CD4-positive, alpha-beta T cell treated with Interleukin-15 for 4 hours (primary cell): ENCODE data around the gene LCE4A.
"Not testable (repeated sequence)": the region's sequence is repeated elsewhere in the genome, so short reads cannot be mapped to it uniquely, and the experiment has no call there.

Source experiments
- DNase-seq: peaks from one replicate; pipeline ENCODE4 v3.0.0-alpha.2; 2020; ENCODE audit warnings: low spot score

Gene LCE4A, protein sequence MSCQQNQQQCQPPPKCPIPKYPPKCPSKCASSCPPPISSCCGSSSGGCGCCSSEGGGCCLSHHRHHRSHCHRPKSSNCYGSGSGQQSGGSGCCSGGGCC

GRCh38 chr1:152707860-152708259 lies at the start of gene LCE4A:
TSS of gene LCE4A (plus strand) at chr1:152708160. CDS start at chr1:152709076, 916 bp downstream.
- DNase-seq: no peak

DNA sequence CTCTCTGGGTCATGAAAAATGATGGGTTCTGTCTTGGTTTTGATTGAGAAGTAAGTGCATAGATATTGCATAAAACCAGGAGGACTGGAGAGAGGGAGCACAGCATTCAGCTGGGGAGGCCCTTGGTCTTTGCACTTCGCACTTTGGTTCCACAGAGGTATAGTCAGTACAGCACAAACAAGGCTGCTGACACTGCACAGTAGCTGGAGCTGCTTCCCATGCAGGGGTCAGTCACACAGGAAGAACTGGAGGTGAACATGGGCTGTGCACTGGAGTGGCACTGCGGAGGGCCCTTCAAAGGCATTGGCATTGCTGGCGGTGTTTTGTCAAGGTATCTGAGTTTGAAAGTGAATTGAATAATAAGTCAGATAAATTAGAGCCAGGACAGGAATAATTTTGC lies 49.3 kb upstream of the LCE4A start:
- DNase-seq: no peak

DNA sequence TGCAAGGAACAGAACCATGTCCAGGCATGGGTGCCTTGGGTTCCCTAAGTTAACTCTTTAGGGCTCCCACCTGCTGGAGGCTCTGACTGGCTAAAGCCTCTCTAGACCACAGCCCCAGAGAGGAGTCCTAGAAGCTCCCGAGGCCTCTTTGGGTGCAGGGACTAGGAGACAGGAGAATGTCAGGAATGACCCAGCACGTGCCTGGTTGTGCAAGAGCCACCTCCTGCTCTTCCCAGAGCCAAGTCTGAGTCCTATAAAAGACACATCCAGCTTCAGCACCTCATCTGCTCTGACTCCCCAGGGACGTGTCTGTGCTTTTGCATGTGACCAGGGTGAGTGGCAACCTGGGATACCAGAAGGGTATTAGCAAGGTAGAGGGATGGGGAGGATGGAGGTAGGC lies 44.9 kb upstream of the LCE4A start, which contains the start of gene LCE2D:
Gene LCE2D, plus strand, starts transcription at position 283 of the 400 bp plus-strand sequence. CDS start 726 bp downstream, outside the sequence.
- DNase-seq: no peak

GRCh38 chr1:152666171-152666570 lies 41.8 kb upstream of the LCE4A start:
- DNase-seq: not testable (repeated sequence)

GRCh38 chr1:152667648-152668047 lies 40.3 kb upstream of the LCE4A start:
- no peak for DNase-seq

- no peak for DNase-seq
These were observed 34.9 kb upstream of the LCE4A start for GRCh38 chr1:152673016-152673415.

- not testable (repeated sequence) for DNase-seq
These were observed 33.0 kb upstream of the LCE4A start, which contains the start of gene LCE2C for GRCh38 chr1:152674983-152675382. TSS of gene LCE2C (plus strand) at chr1:152675279. CDS start at chr1:152676016, 737 bp downstream.

- no peak for DNase-seq
These were observed 28.5 kb upstream of the LCE4A start for GRCh38 chr1:152679459-152679858.

DNA sequence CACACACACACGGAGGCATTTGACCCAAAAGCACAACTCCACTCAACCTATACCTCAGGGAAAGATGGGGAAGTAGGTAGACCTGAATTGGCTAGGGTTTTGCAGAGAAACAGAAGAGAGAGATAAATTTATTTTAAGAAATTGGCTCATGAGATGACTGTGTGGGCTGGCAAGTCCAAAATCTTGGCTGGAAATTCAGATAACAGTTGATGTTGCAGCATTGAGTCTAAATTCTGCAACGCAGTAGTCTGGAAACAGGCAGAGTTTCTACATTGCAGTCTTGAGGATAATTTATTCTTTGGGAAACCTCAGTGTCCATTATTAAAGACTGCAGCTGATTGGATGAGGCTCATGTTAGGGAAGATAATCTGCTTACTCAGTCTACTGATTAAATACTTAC lies 26.3 kb upstream of the LCE4A start:
- no peak for DNase-seq

DNA sequence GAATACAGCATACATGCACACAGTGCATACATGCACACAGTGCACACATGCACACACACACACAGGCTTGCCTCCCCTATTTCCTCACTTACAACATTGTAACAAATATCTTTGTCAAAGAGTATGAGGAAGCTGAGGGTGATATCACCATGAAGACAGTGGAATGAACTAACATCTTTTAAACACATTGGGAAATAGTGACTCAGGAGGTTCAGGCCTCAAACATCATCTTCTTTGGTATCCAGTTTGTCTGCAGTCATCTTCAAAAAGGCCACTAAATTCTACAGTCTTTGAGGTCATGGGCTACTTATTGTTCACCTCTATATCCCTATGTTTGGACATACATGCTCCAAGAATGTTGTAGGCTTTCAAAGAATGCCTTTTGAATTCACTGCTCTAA lies 24.1 kb upstream of the LCE4A start:
- DNase-seq: no peak

DNA sequence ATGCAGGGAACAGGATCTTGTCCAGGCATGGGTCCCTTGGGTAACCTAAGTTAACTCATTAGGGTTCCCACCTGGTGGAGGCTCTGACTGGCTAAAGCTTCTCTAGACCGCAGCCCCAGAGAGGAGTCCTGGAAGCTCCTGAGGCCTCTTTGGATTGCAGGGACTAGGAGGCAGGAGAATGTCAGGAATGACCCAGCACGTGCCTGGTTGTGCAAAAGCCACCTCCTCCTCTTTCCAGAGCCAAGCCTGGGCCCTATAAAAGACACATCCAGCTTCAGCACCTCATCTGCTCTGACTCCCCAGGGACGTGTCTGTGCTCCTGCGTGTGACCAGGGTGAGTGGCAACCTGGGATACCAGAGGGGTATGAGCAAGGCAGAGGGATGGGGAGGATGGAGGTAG lies 22.1 kb upstream of the LCE4A start, which contains the start of gene LCE2B:
Gene LCE2B, plus strand, starts transcription at position 301 of the 400 bp plus-strand sequence. CDS start 721 bp downstream, outside the sequence.
- DNase-seq: not testable (repeated sequence)

- no peak for DNase-seq
These were observed 10.0 kb upstream of the LCE4A start, which contains the start of gene LCE2A for GRCh38 chr1:152697701-152698600. TSS of gene LCE2A (plus strand) at chr1:152698345. CDS start at chr1:152698902, 557 bp downstream.

- DNase-seq: no peak
These were observed 8.2 kb upstream of the LCE4A start for GRCh38 chr1:152699746-152700145.

GRCh38 chr1:152718238-152718637 lies 10.3 kb downstream of the LCE4A start:
- DNase-seq: no peak

DNA sequence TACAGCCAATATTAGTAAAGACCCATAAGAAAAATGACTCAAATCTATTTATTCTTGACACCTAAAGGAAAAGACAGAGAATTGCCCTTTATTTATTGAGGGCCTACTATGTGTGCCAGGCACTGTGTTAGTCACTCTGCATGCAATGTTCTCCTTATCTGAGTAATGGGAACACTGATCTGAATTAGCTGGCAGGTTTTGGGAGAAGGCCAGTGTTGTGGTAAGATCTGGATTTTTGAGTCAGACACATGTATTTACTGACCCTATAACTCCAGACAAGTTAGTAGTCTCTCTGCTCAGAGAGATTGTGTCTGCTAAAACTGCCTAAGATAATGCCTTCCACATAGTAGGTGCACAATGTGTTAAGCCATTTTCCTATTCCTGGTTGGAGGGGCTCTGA lies 17.3 kb downstream of the LCE4A start:
- DNase-seq: no peak

DNA sequence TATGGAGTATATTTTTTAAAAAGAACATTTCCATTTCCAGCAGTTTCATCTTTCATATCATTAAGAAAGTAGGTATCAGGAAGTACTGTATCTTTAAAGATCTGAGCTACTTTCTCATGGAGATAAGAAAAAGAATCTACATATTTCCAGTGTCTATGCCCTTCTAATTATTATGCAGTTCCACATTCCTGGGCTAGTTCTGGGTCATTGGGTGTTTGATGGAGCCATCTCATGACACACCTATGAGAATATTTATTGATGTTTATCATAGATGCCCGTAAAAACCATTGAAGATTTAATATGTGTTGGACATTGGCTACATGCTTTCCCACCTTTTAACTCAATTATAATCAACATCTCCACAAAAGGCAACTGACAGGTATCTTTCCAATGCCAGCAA lies 21.0 kb downstream of the LCE4A start:
- DNase-seq: no peak

DNA sequence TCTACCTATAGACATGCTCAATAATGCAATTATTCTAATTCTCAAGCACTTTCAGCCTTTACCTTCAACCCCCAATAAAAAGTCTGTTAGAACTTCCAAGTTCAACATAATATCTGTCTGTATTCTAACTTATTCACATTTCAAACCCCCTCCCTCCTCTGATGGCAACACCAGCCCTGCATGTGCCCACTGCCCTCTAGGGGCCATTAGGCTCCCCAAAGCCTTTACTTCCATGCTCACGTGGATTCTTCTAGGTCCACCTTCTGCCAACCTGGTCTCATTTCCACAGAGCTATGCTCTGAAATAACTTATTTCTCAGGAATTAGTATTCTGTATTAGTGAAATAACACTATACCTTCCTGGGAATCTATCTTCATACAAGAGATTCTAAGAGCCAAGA lies 27.7 kb downstream of the LCE4A start:
- no peak for DNase-seq

DNA sequence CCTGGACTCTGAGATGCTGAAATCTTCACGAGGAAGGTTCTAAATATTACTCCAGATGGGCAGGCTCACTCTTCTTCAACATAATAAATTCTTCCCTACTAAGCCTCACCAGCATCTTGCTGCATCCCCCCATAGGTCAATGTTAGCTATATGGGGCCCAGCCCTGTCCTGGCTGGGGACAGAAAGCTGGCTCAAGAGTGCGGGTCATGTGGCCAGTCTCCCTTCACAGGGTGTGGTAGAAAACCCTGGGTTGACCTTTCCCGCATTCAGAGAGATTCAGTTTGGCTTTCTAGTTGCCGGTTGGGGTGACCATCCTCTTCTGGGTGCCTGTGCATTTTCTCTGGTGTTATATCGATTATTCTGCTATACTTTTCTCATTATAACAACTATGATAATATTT lies 30.0 kb downstream of the LCE4A start:
- no peak for DNase-seq

GRCh38 chr1:152739841-152740240 lies 31.9 kb downstream of the LCE4A start:
- DNase-seq: no peak

DNA sequence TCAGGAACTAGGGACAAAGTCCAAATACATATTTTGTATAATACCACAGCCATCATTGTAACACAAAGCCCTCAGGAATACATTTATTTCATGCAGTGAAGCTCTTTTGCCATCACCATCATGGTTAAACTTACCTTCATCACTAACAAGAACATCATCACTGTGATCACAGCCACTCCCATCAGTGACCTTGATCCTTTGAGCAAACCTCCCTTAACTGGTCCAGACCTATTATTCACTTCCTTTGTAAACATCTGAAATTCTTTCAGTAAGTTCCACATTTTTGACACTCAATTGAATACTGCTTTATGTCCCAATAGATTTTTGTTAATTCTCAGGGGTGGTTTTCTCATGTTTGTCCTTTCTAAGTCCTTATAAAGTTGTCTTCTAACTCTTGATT lies 33.7 kb downstream of the LCE4A start:
- no peak for DNase-seq

DNA sequence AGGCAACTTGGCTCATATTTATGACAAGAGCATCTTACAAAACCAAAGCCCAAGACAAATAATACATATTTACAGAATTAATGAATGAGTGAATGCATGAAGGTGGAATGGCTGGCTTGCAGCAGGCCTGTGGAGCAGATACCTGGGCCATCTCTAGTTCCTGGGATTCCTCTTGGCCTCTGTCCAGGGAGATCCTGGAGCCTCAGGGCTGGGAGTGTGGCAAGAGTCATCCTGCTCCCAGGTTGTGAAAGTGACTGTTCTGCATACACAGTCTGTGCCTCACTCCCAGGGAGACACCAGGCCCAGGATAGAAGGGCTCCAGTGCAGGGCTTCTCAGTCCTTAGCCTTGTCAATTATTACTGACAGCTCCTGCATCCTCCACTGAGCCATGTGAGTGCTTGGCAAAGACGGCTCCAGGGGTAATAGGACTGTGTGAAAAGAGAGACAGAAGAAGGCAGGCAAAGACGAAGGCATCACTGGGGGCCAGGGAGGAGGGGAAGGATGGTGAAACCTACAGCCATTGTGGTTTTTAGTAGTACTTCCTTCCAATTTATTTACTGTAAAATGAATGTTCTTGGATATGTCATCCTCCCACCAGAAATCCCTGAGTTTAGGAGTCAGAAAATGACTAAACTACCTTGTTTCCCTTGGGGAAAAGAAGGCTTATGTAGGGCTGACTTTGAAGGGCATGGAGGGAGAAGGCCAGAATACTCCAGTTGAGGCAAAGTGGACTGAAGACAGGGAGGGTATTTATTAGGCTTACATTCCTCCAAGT lies 35.6 kb downstream of the LCE4A start:
- DNase-seq: no peak

DNA sequence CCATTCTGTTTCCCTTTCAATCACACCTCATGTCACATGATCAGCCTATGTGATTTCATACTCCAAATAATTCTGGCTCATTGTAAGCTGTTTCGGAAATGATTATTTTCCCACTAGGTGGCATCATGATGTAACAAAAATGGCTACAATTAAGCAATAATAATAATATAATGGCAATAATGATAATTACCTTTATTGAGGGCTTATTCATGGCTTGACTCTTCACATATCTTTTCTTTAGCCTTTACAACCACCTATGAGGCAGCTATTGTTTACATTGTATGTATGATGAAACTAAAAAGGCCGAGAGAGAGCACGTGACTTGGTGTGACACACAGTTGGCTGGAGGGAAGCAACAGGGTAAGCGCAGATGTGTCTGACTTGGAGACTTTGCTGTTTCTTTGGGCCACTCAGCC lies 37.3 kb downstream of the LCE4A start:
- DNase-seq: no peak
